SK-N-MC (cell line): ENCODE measurements around the gene THEM4.
A peak's percentile ranks its signal among the peaks of the same experiment; 100 is the strongest.

Experiments
- DNase-seq: peaks from one replicate; pipeline ENCODE4 v3.0.0-alpha.2; 2011; ENCODE audit warnings: low read depth, low spot score
- H3K27ac ChIP-seq: fragments of 200-600 bp; sonication (generic); 2 replicates; pipeline ENCODE4 v1.5.1; 2016; ENCODE audit warnings: mixed run types
- H3K36me3 ChIP-seq: fragments of 200-600 bp; sonication (generic); 2 replicates; pipeline ENCODE4 v1.6.1; 2017; ENCODE audit warnings: antibody characterized with exemption, low read length, mixed read lengths; ENCODE audit not compliant: insufficient read depth
- H3K4me3 ChIP-seq: fragments of 200-600 bp; sonication (generic); 2 replicates; pipeline ENCODE4 v1.5.1; 2016
- H3K9ac ChIP-seq: fragments of 200-600 bp; sonication (generic); 2 replicates; pipeline ENCODE4 v1.8.0; 2017; ENCODE audit warnings: mixed run types, mixed read lengths; ENCODE audit not compliant: insufficient read length
- H3K9me3 ChIP-seq: fragments of 200-600 bp; sonication (generic); 2 replicates; pipeline ENCODE4 v1.6.1; 2017; ENCODE audit warnings: low read depth, mild to moderate bottlenecking, antibody characterized with exemption, low read length, moderate library complexity, mixed read lengths
- EZH2 ChIP-seq: fragments of 200-600 bp; sonication (generic); IDR thresholded peaks from one replicate; pipeline ENCODE4 v1.6.1; 2017; ENCODE audit warnings: antibody characterized with exemption
- FOXP2 ChIP-seq: optimal IDR thresholded peaks from 2 replicates; pipeline ENCODE3; 2011; ENCODE audit warnings: mild to moderate bottlenecking, moderate library complexity; ENCODE audit not compliant: insufficient read depth; ENCODE audit errors: extremely low read length, control extremely low read depth
- POLR2AphosphoS5 ChIP-seq: IDR thresholded peaks from 2 replicates; pipeline ENCODE4 v1.6.1; 2012; ENCODE audit warnings: mild to moderate bottlenecking, low read depth, low read length, borderline replicate concordance

The THEM4 gene

GRCh38 chr1:151909167-151910149, at the start of gene THEM4:
Gene THEM4 (minus strand): TSS chr1:151909511. CDS start chr1:151909458, 53 bp downstream.
- H3K9ac ChIP-seq, result no peak within 1 kb of the TSS
- H3K27ac ChIP-seq, result no peak within 1 kb of the TSS
- H3K36me3 ChIP-seq, result no peaks in the 10 kb centered on the region
- H3K4me3 ChIP-seq, result no peak within 1 kb of the TSS
- TF ChIP-seq POLR2AphosphoS5, result peak; percentile 17; the same call in 1 of the 2 replicates
- TF ChIP-seq FOXP2, result no peak
- 0 out of 2 replicates have a peak, but pooled peaks cover 2% of the 10 kb centered on the region for H3K9me3 ChIP-seq
- DNase-seq, result no peak

GRCh38 chr1:151958959-151959358, 49.6 kb upstream of the THEM4 start:
- Histone ChIP-seq H3K9me3 (no peaks in the 10 kb centered on the region), H3K27ac (no peak overlapping the region), H3K9ac (no peak overlapping the region), H3K4me3 (no peak overlapping the region), H3K36me3 (no peaks in the 10 kb centered on the region)
- DNase-seq, result no peak
- no peak for TF ChIP-seq POLR2AphosphoS5
- no peak for TF ChIP-seq FOXP2
- no peak for TF ChIP-seq EZH2

GRCh38 chr1:151956957-151957497, 47.7 kb upstream of the THEM4 start:
- TF ChIP-seq FOXP2 (no peak), POLR2AphosphoS5 (no peak), EZH2 (no peak)
- no peak for DNase-seq
- H3K4me3 ChIP-seq, result no peak overlapping the region

GRCh38 chr1:151953409-151954094, 44.2 kb upstream of the THEM4 start:
- Histone ChIP-seq H3K4me3 (no peak overlapping the region), H3K9ac (no peak overlapping the region), H3K9me3 (no peaks in the 10 kb centered on the region), H3K27ac (no peak overlapping the region), H3K36me3 (no peaks in the 10 kb centered on the region)
- no peak for DNase-seq
- TF ChIP-seq FOXP2 (no peak), EZH2 (no peak), POLR2AphosphoS5 (no peak)

More at GRCh38 chr1:151956957-151957497, 47.7 kb upstream of the THEM4 start:
- H3K27ac ChIP-seq, result no peak overlapping the region
- H3K9ac ChIP-seq, result no peak overlapping the region
- no peaks in the 10 kb centered on the region for H3K9me3 ChIP-seq
- H3K36me3 ChIP-seq, result no peaks in the 10 kb centered on the region

- H3K4me3 ChIP-seq, result no peak overlapping the region
- H3K9me3 ChIP-seq, result no peaks in the 10 kb centered on the region
- no peak for DNase-seq
- TF ChIP-seq FOXP2, result no peak
- no peak overlapping the region for H3K27ac ChIP-seq
- no peak overlapping the region for H3K9ac ChIP-seq
- H3K36me3 ChIP-seq, result no peaks in the 10 kb centered on the region
Measured at GRCh38 chr1:151952811-151953210, 43.5 kb upstream of the THEM4 start.

- DNase-seq, result no peak
- no peaks in the 10 kb centered on the region for H3K9me3 ChIP-seq
- TF ChIP-seq FOXP2, result no peak
- TF ChIP-seq POLR2AphosphoS5, result no peak
- TF ChIP-seq EZH2, result no peak
- H3K4me3 ChIP-seq, result no peak overlapping the region
- no peak overlapping the region for H3K27ac ChIP-seq
- H3K9ac ChIP-seq, result no peak overlapping the region
- no peaks in the 10 kb centered on the region for H3K36me3 ChIP-seq
Measured at GRCh38 chr1:151949371-151950193, 40.3 kb upstream of the THEM4 start.

- H3K36me3 ChIP-seq, result no peaks in the 10 kb centered on the region
- TF ChIP-seq FOXP2 (no peak), EZH2 (no peak), POLR2AphosphoS5 (no peak)
- no peak overlapping the region for H3K4me3 ChIP-seq
- no peaks in the 10 kb centered on the region for H3K9me3 ChIP-seq
- no peak overlapping the region for H3K9ac ChIP-seq
- no peak overlapping the region for H3K27ac ChIP-seq
- DNase-seq, result no peak
Measured at GRCh38 chr1:151948506-151948905, 39.2 kb upstream of the THEM4 start.
